ENCODE measurements around the gene IFT80.

GRCh38 chr3:160403028-160403545, 4.1 kb upstream of the IFT80 start:
- TF ChIP-seq CTCF (conservative IDR thresholded peaks at IDR 0.05) (no peak), EZH2 (IDR thresholded peaks at IDR 0.05; ENCODE audit: low read depth) (no peak)

All from PC-9 (cell line).